PC-3 (cell line): ENCODE data around the gene ARID5A.

Source experiments
- EZH2 ChIP-seq: fragments of 300-600 bp; sonication (generic); IDR thresholded peaks from one replicate; pipeline ENCODE4 v1.6.1; 2017; ENCODE audit warnings: antibody characterized with exemption, mild to moderate bottlenecking, low read length; ENCODE audit not compliant: unreplicated experiment
- TF ChIP-seq, protein P1 (sequence below): fragments of 300-600 bp; sonication (generic); conservative IDR thresholded peaks from 2 replicates; pipeline ENCODE4 v1.5.1; 2017; ENCODE audit warnings: antibody characterized with exemption, low read depth, mild to moderate bottlenecking, low read length

DNA sequence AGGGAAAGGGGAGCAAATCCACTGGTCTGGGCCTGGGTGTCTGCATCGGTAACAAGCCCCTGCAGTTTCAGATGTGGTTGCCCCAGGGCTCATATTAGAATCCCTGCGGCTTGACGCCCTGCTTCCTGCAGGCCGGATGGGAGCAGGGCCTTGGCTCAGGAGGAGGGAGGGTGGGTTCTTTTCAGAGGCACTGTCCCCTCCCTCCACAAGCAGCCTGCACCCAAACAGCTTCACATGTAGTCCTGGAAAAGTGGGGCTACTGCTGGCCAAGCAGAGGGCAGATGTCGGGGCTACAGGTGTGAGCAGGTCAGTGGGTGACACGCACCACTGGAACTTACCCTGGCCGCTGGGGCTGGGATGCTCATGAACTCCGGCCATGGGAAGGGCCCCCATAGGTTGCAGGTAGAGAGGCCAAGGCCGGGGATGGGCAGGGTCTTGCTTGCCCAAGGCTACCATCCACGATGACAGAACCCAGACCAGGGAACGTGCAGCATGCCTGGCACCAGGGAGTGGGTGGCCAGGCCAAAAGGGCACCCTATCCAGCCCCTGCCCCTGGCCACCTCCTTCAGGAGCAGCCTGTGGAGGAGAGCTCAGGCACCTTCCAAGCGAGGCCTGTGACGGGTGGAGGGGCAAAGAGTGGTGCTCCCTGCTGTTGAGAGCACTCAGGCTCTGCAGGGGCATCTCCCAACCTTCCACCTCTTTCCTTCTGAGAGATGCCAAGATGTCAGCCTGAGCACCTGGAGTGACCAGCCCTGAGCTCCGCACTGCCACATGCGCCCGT, 16.8 kb downstream of the ARID5A start:
- TF ChIP-seq, protein P1, sequence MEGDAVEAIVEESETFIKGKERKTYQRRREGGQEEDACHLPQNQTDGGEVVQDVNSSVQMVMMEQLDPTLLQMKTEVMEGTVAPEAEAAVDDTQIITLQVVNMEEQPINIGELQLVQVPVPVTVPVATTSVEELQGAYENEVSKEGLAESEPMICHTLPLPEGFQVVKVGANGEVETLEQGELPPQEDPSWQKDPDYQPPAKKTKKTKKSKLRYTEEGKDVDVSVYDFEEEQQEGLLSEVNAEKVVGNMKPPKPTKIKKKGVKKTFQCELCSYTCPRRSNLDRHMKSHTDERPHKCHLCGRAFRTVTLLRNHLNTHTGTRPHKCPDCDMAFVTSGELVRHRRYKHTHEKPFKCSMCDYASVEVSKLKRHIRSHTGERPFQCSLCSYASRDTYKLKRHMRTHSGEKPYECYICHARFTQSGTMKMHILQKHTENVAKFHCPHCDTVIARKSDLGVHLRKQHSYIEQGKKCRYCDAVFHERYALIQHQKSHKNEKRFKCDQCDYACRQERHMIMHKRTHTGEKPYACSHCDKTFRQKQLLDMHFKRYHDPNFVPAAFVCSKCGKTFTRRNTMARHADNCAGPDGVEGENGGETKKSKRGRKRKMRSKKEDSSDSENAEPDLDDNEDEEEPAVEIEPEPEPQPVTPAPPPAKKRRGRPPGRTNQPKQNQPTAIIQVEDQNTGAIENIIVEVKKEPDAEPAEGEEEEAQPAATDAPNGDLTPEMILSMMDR, result no peak
- no peak for TF ChIP-seq EZH2
